NCI-H524 (cell line): ENCODE data around the gene MCTP2.

Source experiments
- DNase-seq, 2 experiments: peaks; one replicate each; lab custom pipeline; 2025; lab: John Stamatoyannopoulos, UW

MCTP2 gene

GRCh38 chr15:94298364-94298763, 67.0 kb downstream of the MCTP2 start:
- peak in 1 of 2 experiments; percentile 1 for DNase-seq

GRCh38 chr15:94300612-94301011, 69.3 kb downstream of the MCTP2 start:
- no peak for DNase-seq

- no peak for DNase-seq
These were observed 73.8 kb downstream of the MCTP2 start for GRCh38 chr15:94305133-94305532.

GRCh38 chr15:94306700-94307650, 75.6 kb downstream of the MCTP2 start:
- DNase-seq: no peak

GRCh38 chr15:94312946-94313345, 81.6 kb downstream of the MCTP2 start:
- no peak for DNase-seq

GRCh38 chr15:94314639-94315038, 83.3 kb downstream of the MCTP2 start:
- DNase-seq: no peak

GRCh38 chr15:94317211-94317610, 85.8 kb downstream of the MCTP2 start:
- DNase-seq: no peak

- DNase-seq: no peak
These were observed 90.8 kb downstream of the MCTP2 start for GRCh38 chr15:94322141-94322540.

- no peak for DNase-seq
These were observed 91.7 kb downstream of the MCTP2 start for GRCh38 chr15:94323076-94323475.

- peak; percentile 24 to 56 for DNase-seq
These were observed 92.9 kb downstream of the MCTP2 start for GRCh38 chr15:94324117-94324826.

- no peak for DNase-seq
These were observed 93.7 kb downstream of the MCTP2 start for GRCh38 chr15:94324835-94325767.

- DNase-seq: peak in 1 of 2 experiments; percentile 53
These were observed 96.1 kb downstream of the MCTP2 start for GRCh38 chr15:94327356-94327936.

- DNase-seq: no peak
These were observed 100.4 kb downstream of the MCTP2 start for GRCh38 chr15:94331731-94332130.

- DNase-seq: no peak
These were observed 104.3 kb downstream of the MCTP2 start for GRCh38 chr15:94335616-94336015.

GRCh38 chr15:94336817-94337467, 105.6 kb downstream of the MCTP2 start:
- DNase-seq: no peak

- DNase-seq: no peak
These were observed 107.0 kb downstream of the MCTP2 start for GRCh38 chr15:94338243-94338846.

- DNase-seq: no peak
These were observed 114.9 kb downstream of the MCTP2 start for GRCh38 chr15:94346282-94346681.

- DNase-seq: no peak
These were observed 116.7 kb downstream of the MCTP2 start for GRCh38 chr15:94348084-94348483.

GRCh38 chr15:94351031-94351535, 119.7 kb downstream of the MCTP2 start:
- no peak for DNase-seq
